ENCODE data around the gene IPO5. TPM values are rescaled to one million over a fixed set of nuclear protein-coding genes. Genes with fewer than 3 reads are reported as not detected.

IPO5 gene
- total RNA-seq, 1 experiment from 2014 or later: 301 TPM

GRCh38 chr13:97946951-97947588 lies 6.4 kb upstream of the IPO5 start (continued):
- TF ChIP-seq ZNF281 (CRISPR knock-in tag; IDR thresholded peaks at IDR 0.05) (no peak), KAT7 (CRISPR knock-in tag; IDR thresholded peaks at IDR 0.05; ENCODE audit: borderline replicate concordance) (no peak), ATF1 (CRISPR knock-in tag; IDR thresholded peaks at IDR 0.05) (no peak), MXD4 (CRISPR knock-in tag; IDR thresholded peaks at IDR 0.05; ENCODE audit: borderline replicate concordance) (no peak), ZBTB21 (CRISPR knock-in tag; IDR thresholded peaks at IDR 0.05; ENCODE audit: borderline replicate concordance) (no peak)

- DNase-seq (ENCODE audit: low spot score) (no peak), ATAC-seq (no peak)
- Mint-ChIP-seq H3K27ac (no peak overlapping the region), H3K4me1 (no peaks in the 10 kb centered on the region), H3K36me3 (peaks cover 6% of the 10 kb centered on the region), H3K4me3 (no peak overlapping the region), H3K9me3 (peaks cover 11% of the 10 kb centered on the region), H3K27me3 (ENCODE audit: low read depth) (no peaks in the 10 kb centered on the region; the same call in 1 of the 2 replicates)
- POLR2A ChIA-PET: interaction anchor here (0.6 kb wide), 3 partner anchors 75 to 748 kb away, joined by 3 to 11 read pairs (median 6); no protein-coding TSS in a partner anchor
- CTCF ChIA-PET: no interaction called here
- TF ChIP-seq FOXJ3 (CRISPR knock-in tag; IDR thresholded peaks at IDR 0.05; ENCODE audit: borderline replicate concordance) (no peak), PREB (CRISPR knock-in tag; IDR thresholded peaks at IDR 0.05; ENCODE audit: borderline replicate concordance) (no peak), ATF3 (CRISPR knock-in tag; conservative IDR thresholded peaks at IDR 0.05) (no peak), AFF4 (CRISPR knock-in tag; IDR thresholded peaks at IDR 0.05; ENCODE audit: borderline replicate concordance) (no peak), ZNF512 (CRISPR knock-in tag; IDR thresholded peaks at IDR 0.05; ENCODE audit: borderline replicate concordance) (no peak), ZNF532 (CRISPR knock-in tag; IDR thresholded peaks at IDR 0.05; ENCODE audit: borderline replicate concordance) (no peak), NFATC4 (CRISPR knock-in tag; IDR thresholded peaks at IDR 0.05) (no peak), STAT6 (CRISPR knock-in tag; conservative IDR thresholded peaks at IDR 0.05; ENCODE audit: low read depth) (no peak), MXD4 (CRISPR knock-in tag; IDR thresholded peaks at IDR 0.05; ENCODE audit: borderline replicate concordance) (no peak), EMX1 (CRISPR knock-in tag; IDR thresholded peaks at IDR 0.05) (no peak), ZNF121 (CRISPR knock-in tag; IDR thresholded peaks at IDR 0.05) (no peak), TEAD1 (CRISPR knock-in tag; IDR thresholded peaks at IDR 0.05) (no peak)
These were observed 5.4 kb upstream of the IPO5 start for GRCh38 chr13:97948041-97948440.

Data from WTC11 (cell line).